ENCODE data around the gene NKIRAS2. TPM values are rescaled to one million over a fixed set of nuclear protein-coding genes. Genes with fewer than 3 reads are reported as not detected.

NKIRAS2 gene
- polyA plus RNA-seq, 1 of the 3 experiments (the other 2 are of a cell fraction) = 91.8 TPM

GRCh38 chr17:42018339-42018738, 1.6 kb upstream of the NKIRAS2 start:
- no peaks in the 10 kb centered on the region for H3K27me3 ChIP-seq (ENCODE audit: insufficient read depth)
- H3K79me2 ChIP-seq (ENCODE audit: insufficient read depth) = peaks cover 64% of the 10 kb centered on the region
- ChIA-PET POLR2A (interaction anchor here (0.7 to 3.4 kb wide), 5 partner anchors 43 to 135 kb away, joined by 3 to 19 read pairs (median 4); no protein-coding TSS in a partner anchor), CTCF (interaction anchor here (1.0 to 17.3 kb wide), 12 partner anchors 11 to 280 kb away, joined by 3 to 496 read pairs (median 6); partner anchors contain the start of genes CNP, DHX58, HSPB9 and KAT2A)
- H4K20me1 ChIP-seq (ENCODE audit: insufficient read depth) = peaks cover 6% of the 10 kb centered on the region; the same call in 1 of the 2 replicates
- peaks cover 6 to 25% of the 10 kb centered on the region in 2 experiments; a peak in 3 of 4 replicates for H3K4me1 ChIP-seq (ENCODE audit: control insufficient read depth in 1 of 2, insufficient read depth in 2 of 2, low read depth in 1 of 2, low read length in 1 of 2)
- no peak for DNase-seq
- 12% methylated on average over 3 of the region's 3 CpGs for WGBS (ENCODE audit: low lambda C conversion rate)
- H3K4me3 ChIP-seq (ENCODE audit: low read depth in 2 of 2, low read length in 1 of 2) = peak overlapping the region; percentile 83 to 98
- TF ChIP-seq IRF3 (IDR thresholded peaks at IDR 0.05; ENCODE audit: low read depth, low read length) = no peak
- TF ChIP-seq USF2 (IDR thresholded peaks at IDR 0.05; ENCODE audit: borderline replicate concordance, low read depth, low read length) = no peak
- no peak for TF ChIP-seq RXRA (IDR thresholded peaks at IDR 0.05; ENCODE audit: borderline replicate concordance, low read depth)
- TF ChIP-seq, protein P1, sequence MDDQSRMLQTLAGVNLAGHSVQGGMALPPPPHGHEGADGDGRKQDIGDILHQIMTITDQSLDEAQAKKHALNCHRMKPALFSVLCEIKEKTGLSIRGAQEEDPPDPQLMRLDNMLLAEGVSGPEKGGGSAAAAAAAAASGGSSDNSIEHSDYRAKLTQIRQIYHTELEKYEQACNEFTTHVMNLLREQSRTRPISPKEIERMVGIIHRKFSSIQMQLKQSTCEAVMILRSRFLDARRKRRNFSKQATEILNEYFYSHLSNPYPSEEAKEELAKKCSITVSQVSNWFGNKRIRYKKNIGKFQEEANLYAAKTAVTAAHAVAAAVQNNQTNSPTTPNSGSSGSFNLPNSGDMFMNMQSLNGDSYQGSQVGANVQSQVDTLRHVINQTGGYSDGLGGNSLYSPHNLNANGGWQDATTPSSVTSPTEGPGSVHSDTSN (IDR thresholded peaks at IDR 0.05) = no peak
- TF ChIP-seq FOXM1 (IDR thresholded peaks at IDR 0.05; ENCODE audit: low read depth) = no peak
- no peak for TF ChIP-seq ELF1 (IDR thresholded peaks at IDR 0.05)
- TF ChIP-seq RCOR1 (IDR thresholded peaks at IDR 0.05; ENCODE audit: low read length) = no peak
- TF ChIP-seq USF1 (IDR thresholded peaks at IDR 0.05; ENCODE audit: borderline replicate concordance, low read depth) = no peak
- TF ChIP-seq, protein P2, sequence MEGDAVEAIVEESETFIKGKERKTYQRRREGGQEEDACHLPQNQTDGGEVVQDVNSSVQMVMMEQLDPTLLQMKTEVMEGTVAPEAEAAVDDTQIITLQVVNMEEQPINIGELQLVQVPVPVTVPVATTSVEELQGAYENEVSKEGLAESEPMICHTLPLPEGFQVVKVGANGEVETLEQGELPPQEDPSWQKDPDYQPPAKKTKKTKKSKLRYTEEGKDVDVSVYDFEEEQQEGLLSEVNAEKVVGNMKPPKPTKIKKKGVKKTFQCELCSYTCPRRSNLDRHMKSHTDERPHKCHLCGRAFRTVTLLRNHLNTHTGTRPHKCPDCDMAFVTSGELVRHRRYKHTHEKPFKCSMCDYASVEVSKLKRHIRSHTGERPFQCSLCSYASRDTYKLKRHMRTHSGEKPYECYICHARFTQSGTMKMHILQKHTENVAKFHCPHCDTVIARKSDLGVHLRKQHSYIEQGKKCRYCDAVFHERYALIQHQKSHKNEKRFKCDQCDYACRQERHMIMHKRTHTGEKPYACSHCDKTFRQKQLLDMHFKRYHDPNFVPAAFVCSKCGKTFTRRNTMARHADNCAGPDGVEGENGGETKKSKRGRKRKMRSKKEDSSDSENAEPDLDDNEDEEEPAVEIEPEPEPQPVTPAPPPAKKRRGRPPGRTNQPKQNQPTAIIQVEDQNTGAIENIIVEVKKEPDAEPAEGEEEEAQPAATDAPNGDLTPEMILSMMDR (IDR thresholded peaks at IDR 0.05) = no peak
- TF ChIP-seq MXI1 (IDR thresholded peaks at IDR 0.05; ENCODE audit: low read depth, low read length) = no peak
- H3K36me3 ChIP-seq (replicated peaks in 1 of 2; ENCODE audit: control insufficient read depth in 1 of 2, insufficient read depth in 2 of 2, low read length in 1 of 2) = peaks cover 15 to 25% of the 10 kb centered on the region in 2 experiments
- no peaks in the 10 kb centered on the region for H3K9me3 ChIP-seq
- peak overlapping the region; percentile 93 to 95 for H3K27ac ChIP-seq (ENCODE audit: low read depth in 2 of 2, low read length in 1 of 2)
- H3K4me2 ChIP-seq = peak overlapping the region; percentile 89
- peaks cover 16% of the 10 kb centered on the region for H3F3A ChIP-seq (replicated peaks; ENCODE audit: insufficient read depth)
- H3K9me2 ChIP-seq = no peaks in the 10 kb centered on the region
- peak overlapping the region; percentile 95 for H2AFZ ChIP-seq (ENCODE audit: low read depth)
- H3K9ac ChIP-seq = peak overlapping the region; percentile 99

All from SK-N-SH (cell line).